ENCODE results near the gene MRFAP1.

- TF ChIP-seq, protein P1, sequence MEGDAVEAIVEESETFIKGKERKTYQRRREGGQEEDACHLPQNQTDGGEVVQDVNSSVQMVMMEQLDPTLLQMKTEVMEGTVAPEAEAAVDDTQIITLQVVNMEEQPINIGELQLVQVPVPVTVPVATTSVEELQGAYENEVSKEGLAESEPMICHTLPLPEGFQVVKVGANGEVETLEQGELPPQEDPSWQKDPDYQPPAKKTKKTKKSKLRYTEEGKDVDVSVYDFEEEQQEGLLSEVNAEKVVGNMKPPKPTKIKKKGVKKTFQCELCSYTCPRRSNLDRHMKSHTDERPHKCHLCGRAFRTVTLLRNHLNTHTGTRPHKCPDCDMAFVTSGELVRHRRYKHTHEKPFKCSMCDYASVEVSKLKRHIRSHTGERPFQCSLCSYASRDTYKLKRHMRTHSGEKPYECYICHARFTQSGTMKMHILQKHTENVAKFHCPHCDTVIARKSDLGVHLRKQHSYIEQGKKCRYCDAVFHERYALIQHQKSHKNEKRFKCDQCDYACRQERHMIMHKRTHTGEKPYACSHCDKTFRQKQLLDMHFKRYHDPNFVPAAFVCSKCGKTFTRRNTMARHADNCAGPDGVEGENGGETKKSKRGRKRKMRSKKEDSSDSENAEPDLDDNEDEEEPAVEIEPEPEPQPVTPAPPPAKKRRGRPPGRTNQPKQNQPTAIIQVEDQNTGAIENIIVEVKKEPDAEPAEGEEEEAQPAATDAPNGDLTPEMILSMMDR (IDR thresholded peaks at IDR 0.05) = no peak
- no peak for TF ChIP-seq POLR2A (IDR thresholded peaks at IDR 0.05)
Measured at GRCh38 chr4:6598127-6598526, 42.4 kb upstream of the MRFAP1 start.
